IPS-11a (cell line): ENCODE results near the gene FBXW12.

Experiments
- H3K4me3 ChIP-seq: one replicate; pipeline ENCODE4 v1.5.1; 2013; ENCODE audit warnings: low read depth, low read length, control low read depth

The FBXW12 gene

DNA sequence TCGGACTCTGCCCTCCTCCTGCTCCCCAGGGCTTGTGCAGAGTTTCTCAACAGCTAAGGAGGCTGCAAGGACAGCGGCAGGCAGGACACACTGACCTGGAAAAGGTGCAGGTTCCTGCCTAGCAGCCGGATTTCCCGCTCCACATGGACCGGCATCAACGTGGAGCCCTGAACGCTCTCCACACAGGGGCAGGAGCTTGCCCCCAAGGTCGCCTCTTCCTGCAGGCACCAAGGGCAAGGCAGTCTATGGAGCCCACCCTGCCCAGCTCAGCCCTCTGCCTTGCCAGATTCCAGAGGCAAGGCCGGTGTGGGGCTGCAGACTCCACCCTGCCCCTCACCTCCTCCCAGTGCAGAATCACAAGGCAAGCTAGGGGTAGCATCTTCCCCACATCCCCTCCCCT is 47.1 kb downstream of the FBXW12 start:
- no peak overlapping the region for H3K4me3 ChIP-seq

- no peak overlapping the region for H3K4me3 ChIP-seq
Measured at GRCh38 chr3:48419597-48419996, 47.6 kb downstream of the FBXW12 start.

DNA sequence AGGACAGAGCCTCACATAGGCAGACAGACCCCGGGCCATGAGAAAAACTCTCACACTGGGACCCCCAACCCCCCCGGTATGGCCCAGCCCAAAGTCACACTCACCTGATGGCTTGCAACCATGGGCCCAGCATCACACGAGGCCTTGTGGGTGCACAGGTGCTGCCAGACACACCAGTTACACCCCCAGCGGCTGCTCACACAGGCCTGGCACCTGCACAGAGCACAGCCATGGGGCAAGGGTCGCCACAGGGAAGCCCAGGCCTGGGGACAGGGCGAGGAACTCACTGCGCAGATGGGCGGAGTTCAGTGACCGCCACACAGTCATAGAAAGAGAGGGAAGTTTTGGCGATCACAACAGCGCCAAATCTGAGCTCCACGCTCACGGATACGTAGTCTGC is 48.5 kb downstream of the FBXW12 start:
- H3K4me3 ChIP-seq = no peak overlapping the region

- no peak overlapping the region for H3K4me3 ChIP-seq
Measured at GRCh38 chr3:48422272-48422671, 50.3 kb downstream of the FBXW12 start.

GRCh38 chr3:48422681-48423080 is 50.7 kb downstream of the FBXW12 start:
- no peak overlapping the region for H3K4me3 ChIP-seq

DNA sequence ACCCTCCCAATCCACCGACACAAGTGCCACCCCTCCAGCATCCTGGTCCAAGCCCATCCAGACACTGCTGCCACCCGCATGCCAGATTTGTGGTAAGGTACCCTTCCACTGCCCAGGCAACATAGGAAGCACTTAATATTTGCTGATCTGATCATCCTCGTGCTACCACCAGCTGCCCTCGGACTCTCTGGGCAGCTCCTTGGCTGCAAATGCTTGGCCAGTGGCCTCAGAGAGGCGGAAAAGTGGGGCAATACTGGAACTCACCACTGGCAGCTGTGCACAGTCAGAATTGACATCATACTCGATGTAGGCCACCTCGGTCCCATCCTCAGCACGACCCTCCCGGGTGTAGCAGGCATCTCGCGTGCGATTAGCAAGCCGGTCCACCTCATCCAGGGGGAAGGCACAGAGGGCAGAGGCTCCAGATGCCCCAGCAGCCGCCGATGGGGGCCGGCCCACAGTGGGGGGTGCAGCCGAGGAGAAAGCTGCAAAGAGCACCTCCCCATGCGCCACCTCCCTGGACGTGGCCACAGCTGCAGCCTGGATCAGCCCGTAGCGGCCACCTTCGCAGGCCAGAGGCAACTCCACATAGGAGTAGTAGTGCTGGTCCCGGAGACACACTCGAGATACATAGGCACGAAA is 51.3 kb downstream of the FBXW12 start:
- no peak overlapping the region for H3K4me3 ChIP-seq

- H3K4me3 ChIP-seq = no peak overlapping the region
Measured at GRCh38 chr3:48423883-48424695, 52.1 kb downstream of the FBXW12 start.

- no peak overlapping the region for H3K4me3 ChIP-seq
Measured at GRCh38 chr3:48425281-48425812, 53.3 kb downstream of the FBXW12 start.

GRCh38 chr3:48426401-48426909 is 54.4 kb downstream of the FBXW12 start:
- H3K4me3 ChIP-seq = no peak overlapping the region

GRCh38 chr3:48426944-48427629 is 55.1 kb downstream of the FBXW12 start:
- no peak overlapping the region for H3K4me3 ChIP-seq

- no peak overlapping the region for H3K4me3 ChIP-seq
Measured at GRCh38 chr3:48427630-48427962, 55.6 kb downstream of the FBXW12 start.

DNA sequence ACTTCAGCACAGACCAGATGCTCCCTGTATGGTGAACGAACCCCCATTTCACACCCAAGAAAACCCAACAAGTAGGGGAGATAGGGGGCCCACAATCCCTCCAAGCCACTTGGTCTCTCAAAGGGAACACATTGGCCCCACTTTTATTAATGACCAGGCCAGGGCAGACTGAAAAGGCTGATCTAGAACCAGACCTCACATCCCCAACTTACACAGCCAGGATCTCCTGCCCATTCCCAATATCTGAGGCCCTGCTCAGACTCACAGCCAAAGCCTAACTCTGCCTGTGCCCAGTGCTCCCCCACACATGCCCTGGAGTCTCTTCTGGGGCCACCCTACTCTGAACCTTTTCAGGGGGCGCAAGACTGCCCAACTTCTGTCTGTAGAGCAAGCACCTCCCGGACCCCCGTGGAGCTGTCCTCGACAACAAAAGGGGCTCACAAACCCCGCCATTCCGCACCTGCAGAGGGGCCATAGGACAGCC is 56.1 kb downstream of the FBXW12 start:
- H3K4me3 ChIP-seq = peak overlapping the region; percentile 63

DNA sequence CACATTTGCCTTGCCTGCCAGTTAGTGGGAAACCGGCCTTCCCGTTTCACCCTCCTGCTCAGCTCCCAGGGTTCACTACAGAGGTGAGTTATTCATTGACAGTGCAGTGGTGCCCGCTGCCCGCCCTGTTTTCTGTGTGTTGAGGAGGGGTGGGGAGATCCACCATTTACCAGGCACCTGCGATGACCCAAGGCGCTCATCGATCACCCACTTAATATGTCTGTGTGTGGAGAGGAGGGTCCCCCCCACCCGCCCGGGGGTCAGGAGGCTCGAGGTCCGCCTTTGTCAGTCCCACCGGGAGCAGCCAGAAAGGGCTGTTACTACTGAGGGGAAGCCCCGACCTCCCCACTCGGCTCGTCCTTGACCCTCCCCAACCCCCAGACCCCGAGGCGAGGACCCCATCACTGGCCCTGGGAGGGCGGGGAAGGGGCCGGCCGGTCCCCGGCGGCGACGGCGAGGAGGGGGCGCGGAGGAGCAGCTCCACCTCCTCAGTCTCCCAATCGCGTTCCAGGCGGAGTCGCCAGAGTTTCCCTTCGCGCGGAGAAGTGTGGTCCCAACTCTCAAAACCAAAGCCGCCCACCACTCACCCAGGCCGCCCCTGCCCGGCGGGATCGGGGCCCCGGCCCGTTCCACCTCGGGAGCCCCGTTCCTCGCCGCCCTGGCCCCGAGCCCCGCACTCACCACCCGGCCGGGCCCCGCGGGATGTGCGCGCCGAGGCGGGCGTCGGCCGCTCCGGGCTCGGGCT is 56.7 kb downstream of the FBXW12 start:
- peak overlapping the region; percentile 63 for H3K4me3 ChIP-seq

- peak overlapping the region; percentile 63 for H3K4me3 ChIP-seq
Measured at GRCh38 chr3:48429317-48429959, 57.4 kb downstream of the FBXW12 start.

DNA sequence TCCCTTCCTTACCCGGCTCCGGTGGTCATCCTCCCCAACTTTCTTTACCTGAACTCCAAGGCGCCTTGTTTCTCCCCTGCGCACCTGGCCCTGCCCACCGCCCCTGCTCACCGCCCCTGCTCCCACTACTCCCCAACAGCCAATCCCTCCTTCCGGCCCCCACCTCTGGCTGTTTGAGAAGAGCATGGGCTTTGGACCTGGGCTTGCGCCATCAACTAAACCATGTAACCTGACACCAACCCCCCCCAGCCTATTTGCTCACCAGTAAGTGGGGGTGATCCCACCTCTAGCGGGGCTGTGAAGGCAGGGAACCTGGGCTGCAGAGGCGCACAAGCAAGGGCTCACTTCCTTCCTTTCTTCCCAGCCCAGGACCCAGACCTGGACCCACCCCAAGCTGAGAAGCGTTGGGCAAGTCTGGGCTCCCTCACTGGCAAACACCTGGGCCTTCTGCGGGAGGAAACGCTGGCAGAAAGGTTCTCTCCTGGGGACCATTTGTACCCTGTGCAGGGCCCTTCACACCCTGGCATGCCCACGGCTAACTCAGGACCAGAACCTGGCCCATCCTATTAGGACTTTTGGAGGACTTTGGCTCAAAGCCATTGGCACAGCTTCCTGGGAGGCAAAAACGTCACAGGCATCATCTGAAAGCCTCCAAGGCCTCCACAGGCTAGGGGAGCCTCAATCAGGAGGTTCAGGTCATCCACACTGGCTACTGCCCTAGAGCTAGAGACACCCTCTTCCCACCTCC is 58.1 kb downstream of the FBXW12 start, which contains the start of gene PLXNB1:
TSS of gene PLXNB1 (minus strand) at position 127 of the 748 bp plus-strand sequence. CDS start 5,475 bp downstream, outside the sequence.
- H3K4me3 ChIP-seq = peak within 1 kb of the TSS; percentile 63

- H3K4me3 ChIP-seq = no peak overlapping the region
Measured at GRCh38 chr3:48430708-48431101, 58.7 kb downstream of the FBXW12 start.

- no peak overlapping the region for H3K4me3 ChIP-seq
Measured at GRCh38 chr3:48431224-48432029, 59.4 kb downstream of the FBXW12 start.
